ENCODE measurements around the gene ICA1L. TPM values are rescaled to one million over a fixed set of nuclear protein-coding genes. Genes with fewer than 3 reads are reported as not detected.
A peak's percentile ranks its signal among the peaks of the same experiment; 100 is the strongest.
"Not testable (repeated sequence)": the region's sequence is repeated elsewhere in the genome, so short reads cannot be mapped to it uniquely, and the experiment has no call there.

Gene ICA1L
- total RNA-seq (2014; rRNA removed; shearing (Covaris generic)) = 0.88 and 1.8 TPM in 2 replicates
- 1.2 and 1.7 TPM in 2 replicates for polyA plus RNA-seq (2015; cell fraction: cytosol; rRNA removed)
- 7.7 and 7.8 TPM in 2 replicates for polyA plus RNA-seq (2015; cell fraction: nucleus; rRNA removed)

DNA sequence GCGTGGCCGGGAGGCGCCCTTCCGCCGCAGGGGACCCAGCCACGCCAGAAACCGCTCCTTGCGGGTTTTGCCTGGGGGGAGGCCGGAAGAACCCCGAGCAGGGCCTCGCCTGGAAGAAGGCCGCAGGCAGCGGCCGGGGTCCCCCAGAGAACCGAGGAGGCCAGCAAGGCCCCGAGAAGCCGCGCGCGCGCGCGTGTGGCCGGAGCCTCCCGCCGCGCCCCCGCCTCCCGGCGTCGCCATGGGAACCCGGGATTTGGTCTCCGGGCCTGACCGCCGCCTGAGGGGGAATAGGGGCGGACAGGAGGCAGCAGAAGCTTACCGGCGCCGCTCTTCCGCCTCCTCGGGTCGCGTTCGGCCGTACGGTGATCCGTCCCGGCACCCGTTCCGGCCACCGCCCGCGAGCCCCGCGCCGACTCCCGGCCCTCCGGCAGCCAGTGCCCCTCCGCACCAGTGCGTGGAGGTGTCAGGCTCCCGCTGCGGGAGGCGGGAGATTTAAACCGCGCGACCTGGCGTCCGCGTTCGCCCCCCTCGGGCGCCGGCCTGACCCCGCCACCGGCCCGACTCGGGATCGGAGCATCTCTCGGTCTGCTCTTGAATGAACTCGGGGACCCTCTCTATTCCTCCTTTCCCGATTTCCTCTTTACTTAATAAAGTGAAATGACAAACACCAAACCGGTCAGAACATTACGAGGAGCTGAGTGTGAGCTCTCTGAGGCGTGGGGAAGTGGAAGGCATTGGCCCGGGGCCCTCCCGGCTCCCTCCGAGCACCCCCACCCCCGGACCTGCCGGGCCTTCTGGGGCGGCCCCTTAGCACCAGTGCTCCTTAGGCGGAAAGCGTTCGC is at the start of gene ICA1L:
ICA1L (minus strand) TSS at position 467 of the 842 bp plus-strand sequence. CDS start 42,757 bp downstream, outside the sequence.
- DNase-seq (ENCODE audit: low read depth) = peak; percentile 62

DNA sequence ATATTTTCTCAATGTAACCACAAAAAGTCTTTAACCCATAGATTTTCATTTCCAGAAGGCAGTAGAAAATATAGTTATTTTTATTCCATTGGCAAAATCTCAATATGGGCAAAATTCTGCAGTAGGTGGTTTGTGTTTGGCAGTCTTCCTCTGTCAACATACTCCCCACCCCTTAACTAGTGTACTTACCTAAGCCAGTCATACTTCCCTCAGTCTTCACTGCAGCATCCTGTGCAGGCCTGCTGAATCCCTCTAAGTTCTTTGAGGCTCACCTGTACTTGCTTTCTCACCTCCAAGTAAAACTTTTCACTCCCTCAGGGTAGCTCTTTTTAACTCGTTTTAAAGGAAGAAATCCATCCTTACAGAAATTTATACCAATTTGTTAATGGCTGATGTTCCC is 47.3 kb upstream of the ICA1L start:
- no peak for DNase-seq (ENCODE audit: low read depth)

DNA sequence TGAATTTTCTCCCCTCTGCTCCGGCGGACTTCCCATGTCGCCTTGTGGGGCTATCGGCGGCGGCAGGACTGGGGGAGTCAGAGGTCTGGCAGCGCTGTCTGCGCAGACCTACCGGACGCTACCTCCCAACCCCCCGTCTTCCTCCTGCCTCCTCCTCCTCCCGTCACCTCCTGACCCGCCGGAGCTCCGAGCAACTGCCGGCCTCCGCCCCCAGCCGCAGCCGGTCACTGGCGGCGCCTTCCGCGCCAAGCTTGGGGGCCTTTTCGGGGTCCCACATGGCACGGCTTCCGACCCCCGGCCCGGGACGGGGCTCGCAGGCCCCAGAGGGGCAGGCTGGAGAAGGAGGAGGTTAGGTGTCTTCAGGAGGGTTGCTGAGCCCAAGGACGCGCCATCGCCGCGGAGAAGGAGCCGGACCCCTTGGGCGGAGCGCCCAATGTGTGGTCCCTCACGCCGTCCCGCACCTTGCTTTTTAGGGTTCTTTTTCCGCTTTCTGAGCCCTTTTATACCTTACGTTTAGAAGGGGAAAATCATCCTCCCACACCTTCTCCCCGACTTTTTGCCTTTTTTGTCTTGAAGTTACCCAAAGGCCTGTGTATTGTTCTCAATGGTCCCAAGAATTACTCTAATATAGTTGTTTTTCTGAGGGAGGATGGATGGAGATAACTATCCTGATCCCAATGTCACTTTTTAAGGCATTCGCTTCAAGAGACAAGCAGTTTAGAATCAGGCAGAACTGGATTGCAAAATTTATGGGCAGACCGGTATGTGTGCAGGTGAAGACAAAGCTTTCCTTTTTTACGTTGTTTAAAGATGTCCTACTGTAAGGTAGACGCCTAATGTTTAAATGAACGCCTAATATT is 41.0 kb upstream of the ICA1L start:
- peak; percentile 48 for DNase-seq (ENCODE audit: low read depth)

DNA sequence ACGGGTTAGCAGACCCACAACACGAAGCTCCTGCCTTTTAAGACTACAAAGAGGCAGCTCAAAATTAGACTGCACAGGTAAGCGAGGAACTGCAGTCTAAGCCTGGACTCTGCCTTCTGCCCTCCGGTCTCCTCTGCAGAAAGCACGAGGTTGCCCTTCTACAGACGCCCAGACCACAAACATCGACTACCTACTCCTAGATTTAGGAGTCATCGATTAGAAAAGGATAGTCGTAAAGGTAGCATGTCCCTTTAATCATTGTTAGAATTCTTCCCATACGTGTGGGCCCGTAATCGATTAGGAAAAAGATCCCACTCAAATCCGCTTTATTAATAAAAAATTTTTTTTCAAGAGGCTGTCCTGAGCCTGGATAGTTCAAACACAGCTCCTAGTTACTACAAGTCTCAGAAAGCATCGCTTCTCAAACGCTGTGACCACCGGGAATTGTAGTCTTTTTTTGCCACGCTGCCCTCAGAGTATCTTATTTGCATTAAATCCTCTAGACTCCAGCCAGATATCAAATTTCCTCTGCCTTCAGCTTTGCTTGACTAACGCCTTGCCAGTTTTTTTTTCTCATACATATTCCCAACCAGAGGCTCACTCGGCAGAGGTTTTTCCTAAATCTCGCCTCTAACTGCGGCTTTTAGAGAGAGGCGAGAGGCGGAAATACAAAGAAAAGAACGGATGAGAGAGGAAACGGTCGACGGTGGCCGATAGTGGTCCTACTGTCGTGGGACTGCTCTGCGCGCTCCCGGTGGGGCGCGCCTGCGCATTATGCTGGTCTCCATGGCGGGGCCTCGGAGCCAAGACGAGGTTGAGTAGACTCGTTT is 40.2 kb upstream of the ICA1L start, which contains the start of the genes CARF and WDR12:
CARF (plus strand) TSS at position 764 of the 830 bp plus-strand sequence. CDS start 29,628 bp downstream, outside the sequence.
WDR12 (minus strand) TSS at position 162 of the 830 bp plus-strand sequence. CDS start 197 bp downstream, outside the sequence.
- DNase-seq (ENCODE audit: low read depth) = peak; percentile 93

DNA sequence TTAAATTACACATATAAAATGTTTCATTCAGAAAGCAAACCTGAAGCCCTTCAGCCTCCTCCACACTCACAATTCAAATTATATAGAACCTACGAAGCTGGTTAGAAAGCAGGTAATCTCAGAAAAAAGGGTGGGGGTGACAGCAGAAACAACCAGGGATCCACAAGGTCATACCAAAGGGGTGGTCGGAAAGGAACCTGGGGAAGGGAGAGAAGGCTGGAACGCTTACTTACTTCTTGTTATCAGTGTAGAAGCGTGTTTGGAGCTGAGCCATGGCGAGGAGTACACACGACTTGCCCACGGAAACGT is 39.6 kb upstream of the ICA1L start:
- no peak for DNase-seq (ENCODE audit: low read depth)

DNA sequence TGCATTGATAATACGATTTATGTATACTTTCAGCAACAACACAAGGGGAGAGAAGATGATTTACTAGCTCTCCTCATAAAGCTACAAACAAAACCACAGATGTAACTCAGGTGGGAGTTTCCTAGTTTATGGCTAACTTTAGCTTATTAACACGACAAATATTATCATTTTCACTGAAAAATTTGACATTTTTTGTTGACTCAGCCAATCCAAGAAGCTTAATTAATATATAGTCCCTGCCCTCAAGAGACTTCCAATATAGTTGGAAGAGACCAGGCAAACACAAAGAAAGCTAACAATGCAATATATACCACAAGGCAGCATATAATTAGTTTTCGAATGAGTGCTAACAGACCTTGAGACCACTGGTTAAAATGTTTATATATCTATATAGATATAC is 39.1 kb upstream of the ICA1L start:
- no peak for DNase-seq (ENCODE audit: low read depth)

DNA sequence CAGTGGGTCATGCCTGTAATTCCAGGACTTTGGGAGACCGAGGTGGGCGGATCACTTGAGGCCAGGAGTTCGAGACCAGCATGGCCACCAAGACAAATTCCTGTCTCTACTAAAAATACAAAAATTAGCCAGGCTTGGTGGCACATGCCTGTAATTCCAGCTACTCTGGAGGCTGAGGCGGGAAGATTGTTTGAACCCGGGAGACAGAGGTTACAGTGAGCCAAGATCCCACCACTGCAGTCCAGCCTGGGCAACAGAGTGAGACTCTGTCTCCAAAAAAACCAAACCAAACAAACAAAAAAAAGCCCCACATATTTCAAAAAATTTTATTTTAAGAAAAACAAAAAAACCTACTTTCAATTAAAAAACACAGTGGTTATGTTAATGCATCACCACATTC is 38.7 kb upstream of the ICA1L start:
- not testable (repeated sequence) for DNase-seq (ENCODE audit: low read depth)

DNA sequence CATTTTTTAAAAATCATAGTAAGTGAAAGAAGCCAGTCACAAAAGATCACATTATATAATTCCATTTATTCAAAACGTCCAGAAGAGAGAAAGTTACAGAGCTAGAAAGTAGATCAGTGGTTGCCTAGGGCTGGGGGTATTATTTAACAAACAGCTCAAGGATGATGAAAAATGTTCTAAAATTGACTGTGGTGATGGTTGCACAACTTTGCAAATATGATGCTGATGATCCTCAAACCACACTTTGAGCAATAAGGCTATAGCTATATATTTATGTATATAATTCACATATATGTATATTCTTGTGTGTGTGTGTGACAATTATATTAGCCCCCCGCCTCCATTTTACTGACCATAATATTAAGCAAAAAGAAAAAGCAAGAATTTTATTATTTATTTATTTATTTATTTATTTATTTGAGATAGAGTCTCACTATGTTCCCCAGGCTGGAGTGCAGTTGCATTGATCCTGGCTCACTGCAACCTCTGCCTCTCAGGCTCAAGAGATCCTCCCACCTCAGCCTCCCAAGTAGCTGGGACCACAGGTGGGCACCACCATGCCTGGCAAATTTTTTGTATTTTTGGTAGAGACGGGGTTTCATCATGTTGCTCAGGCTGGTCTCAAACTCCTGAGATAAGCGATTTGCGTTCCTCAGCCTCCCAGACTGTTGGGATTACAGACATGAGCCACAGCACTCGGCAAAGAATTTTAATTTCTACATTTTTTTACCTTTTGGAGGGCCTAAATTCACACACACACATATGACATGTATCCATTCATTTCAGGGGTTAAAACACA is 38.0 kb upstream of the ICA1L start:
- DNase-seq (ENCODE audit: low read depth) = no peak

DNA sequence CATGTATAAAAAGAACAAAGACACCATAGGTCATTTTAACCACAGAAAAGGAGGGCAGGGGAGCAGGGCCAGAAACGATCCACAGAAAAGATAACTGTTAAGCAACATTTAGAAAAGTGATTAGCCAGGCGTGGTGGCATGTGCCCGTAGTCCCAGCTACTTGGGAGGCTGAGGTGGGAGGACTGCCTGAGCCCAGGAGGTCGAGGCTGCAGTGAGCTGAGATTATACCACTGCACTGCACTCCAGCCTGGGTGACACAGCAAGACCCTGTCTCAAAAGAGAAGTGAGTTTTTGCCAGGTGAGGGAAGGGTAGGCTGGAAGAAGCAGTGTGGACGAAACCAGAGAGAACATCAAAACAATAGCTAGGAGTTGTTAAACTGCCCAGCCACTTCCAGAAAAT is 36.6 kb upstream of the ICA1L start:
- DNase-seq (ENCODE audit: low read depth) = no peak

DNA sequence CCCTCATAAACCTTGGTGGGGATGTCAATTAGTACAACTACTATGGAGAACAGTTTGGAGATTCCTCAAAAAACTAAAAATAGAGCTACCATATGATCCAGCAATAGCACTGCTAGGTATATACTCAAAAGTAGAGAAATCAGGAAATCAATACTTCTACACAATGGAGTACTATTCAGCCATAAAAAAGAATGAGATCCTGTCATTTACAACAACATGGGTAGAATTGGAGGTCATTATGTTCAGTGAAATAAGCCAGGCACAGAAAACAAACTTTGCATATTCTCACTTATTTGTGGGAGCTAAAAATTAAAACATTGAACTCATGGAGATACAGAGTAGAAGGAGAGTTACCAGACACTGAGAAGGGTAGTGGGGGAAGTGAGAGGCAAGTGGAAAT is 33.9 kb upstream of the ICA1L start:
- not testable (repeated sequence) for DNase-seq (ENCODE audit: low read depth)

DNA sequence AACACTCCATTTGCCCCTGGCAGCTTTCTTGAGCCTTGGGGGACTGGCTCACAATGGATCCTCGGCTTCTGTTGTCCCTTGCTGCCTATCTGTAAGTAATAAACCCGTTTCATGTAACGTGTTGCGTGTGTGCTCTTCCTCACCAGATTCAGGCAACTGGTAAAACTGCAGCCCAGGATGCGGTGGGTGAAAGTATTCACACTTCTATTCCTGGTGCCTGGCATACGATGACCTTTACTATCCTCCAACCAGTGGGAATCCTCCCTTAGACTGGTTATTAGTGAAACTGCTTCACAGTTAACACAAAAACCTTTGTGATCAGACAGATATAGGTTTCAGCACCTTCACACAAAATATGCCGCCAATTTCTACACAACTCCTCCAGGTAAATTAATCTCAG is 13.6 kb upstream of the ICA1L start:
- no peak for DNase-seq (ENCODE audit: low read depth)

DNA sequence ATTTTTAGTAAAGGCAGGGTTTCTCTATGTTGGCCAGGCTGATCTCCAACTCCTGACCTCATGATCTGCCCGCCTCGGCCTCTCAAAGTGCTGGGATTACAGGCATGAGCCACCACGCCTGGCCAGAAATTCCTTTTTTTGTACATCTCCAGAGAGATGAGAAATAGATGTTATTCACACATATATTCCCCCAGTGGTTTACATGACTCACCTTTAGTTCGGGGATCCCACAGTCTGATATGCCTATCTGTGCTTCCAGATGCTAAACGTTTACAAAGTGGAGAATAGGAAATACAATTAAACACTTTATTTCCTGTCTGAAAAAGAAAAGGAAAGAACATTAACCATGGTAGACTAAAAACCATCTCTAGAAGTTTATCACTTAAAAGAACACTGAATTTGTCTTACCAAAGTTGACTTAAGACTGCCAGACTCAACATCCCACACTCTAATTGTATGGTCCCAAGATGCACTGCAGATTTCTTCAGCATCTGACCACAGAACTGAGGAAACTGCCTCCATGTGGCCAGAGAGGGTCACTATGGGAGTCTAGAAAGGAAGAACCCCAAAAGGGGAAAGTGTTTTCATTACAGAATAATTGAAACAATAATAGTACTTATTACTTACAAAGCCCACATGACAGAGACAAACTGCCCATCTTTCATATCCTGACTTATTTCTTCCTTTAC is 12.6 kb upstream of the ICA1L start:
- DNase-seq (ENCODE audit: low read depth) = no peak

DNA sequence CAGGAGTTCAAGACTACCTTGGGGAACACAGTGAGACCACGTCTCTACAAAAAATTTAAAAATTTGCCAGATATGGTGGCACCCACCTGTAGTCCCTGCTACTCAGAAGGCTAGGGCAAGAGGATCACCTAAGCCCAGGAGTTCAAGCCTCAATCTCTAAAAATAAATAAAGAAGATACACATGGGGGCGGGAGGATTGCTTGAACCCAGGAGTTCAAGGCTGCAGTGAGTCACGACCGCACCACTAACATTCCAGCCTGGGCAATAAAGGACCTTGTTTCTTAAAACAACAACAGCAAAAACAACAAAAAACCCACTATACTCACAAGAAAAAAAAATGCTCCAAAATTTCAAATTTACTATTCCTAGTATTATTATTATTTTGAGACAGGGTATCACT is 10.0 kb upstream of the ICA1L start:
- DNase-seq (ENCODE audit: low read depth) = no peak

DNA sequence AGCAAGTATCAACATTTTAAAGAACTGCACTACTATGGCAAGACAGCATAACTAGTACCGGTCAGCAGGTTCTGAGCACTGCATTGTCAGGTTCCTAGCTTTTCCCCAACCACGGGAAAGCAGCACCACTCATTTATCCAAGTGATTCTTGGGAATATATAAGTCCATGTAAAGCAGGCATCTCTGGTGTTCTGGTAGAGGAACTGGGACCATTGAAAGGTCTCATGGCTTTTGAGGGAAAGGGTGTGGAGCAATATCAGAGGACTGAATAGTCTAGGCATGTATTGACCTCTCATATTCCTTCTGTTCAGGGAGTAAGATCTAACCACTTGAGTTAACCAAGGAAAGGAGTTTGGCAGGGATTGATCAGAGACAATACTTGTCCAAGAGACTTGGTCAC is 6.1 kb upstream of the ICA1L start:
- no peak for DNase-seq (ENCODE audit: low read depth)

DNA sequence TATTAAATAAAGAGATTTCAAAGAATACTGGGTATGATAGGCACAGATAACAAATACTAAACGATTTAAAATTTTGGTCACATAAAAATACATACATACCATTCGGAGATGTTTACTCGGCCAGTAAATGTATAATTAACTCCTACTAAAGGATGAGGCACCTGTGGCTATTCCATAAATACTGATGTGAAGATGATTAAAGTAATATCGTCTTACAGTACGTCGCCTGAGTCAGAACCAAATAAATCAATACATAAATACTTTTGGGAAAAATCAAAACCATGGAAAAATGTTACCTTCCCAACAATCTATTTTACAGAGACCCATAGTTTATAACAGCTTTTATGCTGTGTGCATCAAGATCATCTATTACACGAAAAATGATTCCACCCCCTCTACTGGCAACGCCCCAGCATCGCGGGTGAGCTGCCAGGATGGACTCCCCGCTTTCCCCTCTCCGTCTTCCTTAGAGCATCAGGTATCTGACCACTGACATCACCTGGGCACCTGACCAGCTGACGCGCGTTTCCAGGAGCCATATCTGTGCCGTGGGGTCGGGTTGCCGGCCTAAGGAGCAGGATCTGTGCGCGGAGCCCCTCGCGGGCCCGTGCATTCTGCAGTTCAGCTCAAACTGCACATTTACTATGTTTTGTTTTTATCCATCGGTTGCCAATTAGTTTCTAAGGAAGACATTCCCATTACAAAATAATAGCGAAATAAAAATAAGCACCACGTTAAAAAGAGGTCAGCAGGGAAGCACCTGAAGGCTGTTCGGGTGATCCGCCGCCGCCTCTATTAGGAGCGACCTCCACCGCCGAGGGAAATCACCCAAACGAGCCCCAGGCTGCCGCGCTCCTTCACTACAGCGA is 901 bp downstream of the ICA1L start:
- peak; percentile 76 for DNase-seq (ENCODE audit: low read depth)

DNA sequence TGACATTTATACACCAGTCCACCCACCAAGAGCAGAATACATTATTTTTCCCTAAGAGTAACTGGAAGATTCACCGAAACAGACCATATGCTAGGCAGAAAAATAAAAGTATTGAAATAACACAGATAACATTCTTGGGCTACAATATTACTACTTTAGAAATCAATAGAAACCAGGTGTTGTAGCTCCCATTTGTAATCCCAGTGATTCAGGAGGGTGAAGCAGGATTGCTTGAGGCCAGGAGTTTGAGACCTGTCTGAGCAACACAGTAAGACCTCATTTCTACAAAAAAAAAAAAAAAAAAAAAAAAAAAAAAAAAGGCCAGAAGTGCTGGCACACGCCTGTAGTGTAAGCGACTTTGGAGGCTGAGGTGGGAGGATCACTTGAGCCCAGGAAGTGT is 9.6 kb downstream of the ICA1L start:
- DNase-seq (ENCODE audit: low read depth) = no peak

DNA sequence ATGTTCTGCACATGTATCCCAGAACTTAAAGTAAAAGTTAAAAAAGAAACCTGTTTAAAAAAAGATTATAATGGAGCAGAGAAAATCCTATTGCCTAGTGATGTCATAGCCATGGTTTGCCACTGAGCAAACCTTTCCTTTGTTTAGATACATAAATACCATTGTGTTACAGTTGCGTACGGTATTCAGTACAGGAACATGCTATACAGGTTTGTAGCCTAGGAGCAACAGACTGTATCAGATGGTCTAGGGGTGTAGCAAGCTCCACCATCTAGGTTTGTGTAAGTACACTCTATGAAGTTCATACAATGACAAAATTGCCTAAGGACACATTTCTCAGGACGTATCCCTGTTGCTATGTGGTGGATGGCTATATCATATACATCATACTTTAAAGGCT is 13.0 kb downstream of the ICA1L start:
- DNase-seq (ENCODE audit: low read depth) = no peak

DNA sequence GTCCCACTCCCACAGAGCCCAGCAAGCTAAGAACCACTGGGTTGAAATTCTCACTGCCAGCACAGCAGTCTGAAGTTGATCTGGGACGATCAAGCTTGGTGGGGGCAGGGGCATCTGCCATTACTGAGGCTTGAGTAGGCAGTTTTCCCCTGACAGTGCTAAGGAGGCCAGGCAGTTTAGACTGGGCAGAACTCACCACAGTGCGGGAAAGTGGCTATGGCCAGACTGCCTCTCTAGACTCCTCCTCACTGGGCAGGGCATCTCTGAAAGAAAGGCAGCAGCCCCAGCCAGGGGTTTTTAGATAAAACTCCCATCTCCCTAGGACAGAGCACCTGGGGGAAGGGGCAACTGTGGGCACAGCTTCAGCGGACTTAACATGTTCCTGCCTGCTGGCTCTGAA is 22.2 kb downstream of the ICA1L start:
- not testable (repeated sequence) for DNase-seq (ENCODE audit: low read depth)

DNA sequence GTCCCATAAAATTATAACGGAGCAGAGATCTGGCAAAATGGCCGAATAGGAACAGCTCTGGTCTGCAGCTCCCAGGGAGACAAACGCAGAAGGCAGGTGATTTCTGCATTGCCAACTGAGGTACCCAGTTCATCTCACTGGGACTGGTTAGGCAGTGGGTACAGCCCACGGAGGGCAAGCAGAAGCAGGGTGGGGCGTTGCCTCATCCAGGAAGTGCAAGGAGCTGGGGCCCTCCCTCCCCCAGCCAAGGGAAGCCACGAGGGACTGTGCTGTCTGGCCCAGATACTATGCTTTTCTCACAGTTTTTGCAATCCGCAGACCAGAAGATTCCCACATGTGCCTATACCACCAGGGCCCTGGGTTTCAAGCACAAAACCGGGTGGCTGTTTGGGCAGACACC is 22.8 kb downstream of the ICA1L start:
- DNase-seq (ENCODE audit: low read depth) = no peak
